Subcutaneous abdominal adipose tissue (tissue), 5 donors: ENCODE results near the gene DLG2.
"Not testable (repeated sequence)": the region's sequence is repeated elsewhere in the genome, so short reads cannot be mapped to it uniquely, and the experiment has no call there.

ENCODE experiments used
- H3K27ac ChIP-seq: one replicate; pipeline ENCODE4 v1.7.0; 2013; ENCODE audit warnings: low read depth, mild to moderate bottlenecking, inconsistent platforms, low read length, moderate library complexity
- H3K27me3 ChIP-seq, 5 donors: one replicate each; pipeline ENCODE4 v1.7.0; 2013; ENCODE audit warnings: low read length in 5 of 5, inconsistent platforms in 1 of 5; ENCODE audit not compliant: control insufficient read depth in 5 of 5, insufficient read depth in 4 of 5
- H3K36me3 ChIP-seq, 5 donors: one replicate each; pipeline ENCODE4 v1.7.0; 2013; ENCODE audit warnings: low read length in 5 of 5; ENCODE audit not compliant: control insufficient read depth in 5 of 5, insufficient read depth in 5 of 5
- H3K4me1 ChIP-seq, 5 donors: one replicate each; pipeline ENCODE4 v1.7.0; 2013; ENCODE audit warnings: low read length in 5 of 5, mild to moderate bottlenecking in 3 of 5, moderate library complexity in 1 of 5; ENCODE audit not compliant: control insufficient read depth in 5 of 5, insufficient read depth in 5 of 5
- H3K4me3 ChIP-seq, 5 donors: one replicate each; pipeline ENCODE4 v1.7.0; 2013; ENCODE audit warnings: low read length in 5 of 5, low read depth in 1 of 5
- H3K9ac ChIP-seq, 5 donors: one replicate each; pipeline ENCODE4 v1.7.0; 2013; ENCODE audit warnings: low read length in 5 of 5, mild to moderate bottlenecking in 4 of 5, moderate library complexity in 3 of 5
- H3K9me3 ChIP-seq, 5 donors: one replicate each; pipeline ENCODE4 v1.7.0; 2013; ENCODE audit warnings: low read length in 5 of 5; ENCODE audit not compliant: control insufficient read depth in 5 of 5
- donor health status: healthy.
- donor health status: healthy.
- donor health status: healthy.
- donor health status: healthy.
- donor health status: healthy.

The DLG2 gene

GRCh38 chr11:85647078-85647477 lies 19.9 kb upstream of the DLG2 start:
- Histone ChIP-seq H3K27me3 (peaks cover 0 to 3% (median 2%) of the 10 kb centered on the region in 5 donors), H3K4me3 (peak overlapping the region; percentile 83 to 99 (median 97)), H3K36me3 (peaks cover 0 to 6% (median 3%) of the 10 kb centered on the region in 5 donors), H3K9ac (peak overlapping the region; percentile 85 to 97 (median 89)), H3K9me3 (no peaks in the 10 kb centered on the region), H3K4me1 (peaks cover 0 to 20% (median 16%) of the 10 kb centered on the region in 5 donors), H3K27ac (peak overlapping the region; percentile 75)

DNA sequence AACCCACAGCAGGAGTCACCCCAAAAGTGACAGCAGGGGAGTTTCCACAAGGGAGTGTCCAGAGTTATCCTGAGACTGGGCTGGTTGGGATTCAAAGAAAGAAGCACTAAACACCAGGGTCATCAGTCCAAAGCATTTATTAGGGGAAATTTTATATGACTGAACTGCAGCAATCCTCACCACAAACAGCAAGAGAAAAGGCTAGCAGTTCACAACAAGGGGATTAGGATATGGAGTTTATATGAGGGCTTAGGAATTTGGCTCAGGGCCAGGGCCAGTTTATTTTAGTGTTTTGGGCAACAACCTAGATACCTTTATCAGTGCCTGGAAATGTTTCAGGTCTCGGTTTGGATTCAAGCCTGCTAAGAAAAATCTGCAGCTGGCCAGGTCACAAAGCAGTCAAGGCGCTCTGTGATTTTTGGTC lies 16.1 kb upstream of the DLG2 start:
- Histone ChIP-seq H3K27ac (no peak overlapping the region), H3K4me3 (no peak overlapping the region), H3K36me3 (peaks cover 0 to 3% (median 0%) of the 10 kb centered on the region in 5 donors), H3K9ac (no peak overlapping the region), H3K4me1 (peaks cover 0 to 11% (median 9%) of the 10 kb centered on the region in 5 donors), H3K27me3 (peaks cover 0 to 3% (median 2%) of the 10 kb centered on the region in 5 donors), H3K9me3 (no peaks in the 10 kb centered on the region)

DNA sequence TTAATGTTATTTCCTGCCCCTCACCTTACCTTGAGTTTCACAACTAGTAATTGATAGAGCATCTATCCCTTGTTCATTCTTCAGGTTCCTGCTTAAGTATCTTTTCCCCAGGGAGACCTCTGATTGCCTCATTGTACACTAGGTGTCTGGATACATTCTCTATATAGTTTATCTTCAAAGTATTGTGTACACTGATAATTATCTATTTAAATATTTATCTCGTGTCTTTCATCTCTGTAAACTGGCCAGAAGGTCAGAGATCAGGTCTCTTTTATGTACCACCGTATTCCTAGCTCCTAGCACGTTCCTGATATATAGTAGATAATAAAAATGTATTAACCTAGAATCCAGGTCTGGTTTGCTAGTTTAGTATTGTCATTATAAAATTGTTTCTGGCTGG lies 7.6 kb upstream of the DLG2 start:
- no peak overlapping the region for H3K27ac ChIP-seq
- no peaks in the 10 kb centered on the region for H3K9me3 ChIP-seq
- peaks cover 0 to 4% (median 3%) of the 10 kb centered on the region in 5 donors for H3K4me1 ChIP-seq
- no peak overlapping the region for H3K4me3 ChIP-seq
- no peak overlapping the region for H3K9ac ChIP-seq
- H3K36me3 ChIP-seq: peaks cover 19 to 38% (median 28%) of the 10 kb centered on the region in 5 donors
- H3K27me3 ChIP-seq: no peaks in the 10 kb centered on the region

DNA sequence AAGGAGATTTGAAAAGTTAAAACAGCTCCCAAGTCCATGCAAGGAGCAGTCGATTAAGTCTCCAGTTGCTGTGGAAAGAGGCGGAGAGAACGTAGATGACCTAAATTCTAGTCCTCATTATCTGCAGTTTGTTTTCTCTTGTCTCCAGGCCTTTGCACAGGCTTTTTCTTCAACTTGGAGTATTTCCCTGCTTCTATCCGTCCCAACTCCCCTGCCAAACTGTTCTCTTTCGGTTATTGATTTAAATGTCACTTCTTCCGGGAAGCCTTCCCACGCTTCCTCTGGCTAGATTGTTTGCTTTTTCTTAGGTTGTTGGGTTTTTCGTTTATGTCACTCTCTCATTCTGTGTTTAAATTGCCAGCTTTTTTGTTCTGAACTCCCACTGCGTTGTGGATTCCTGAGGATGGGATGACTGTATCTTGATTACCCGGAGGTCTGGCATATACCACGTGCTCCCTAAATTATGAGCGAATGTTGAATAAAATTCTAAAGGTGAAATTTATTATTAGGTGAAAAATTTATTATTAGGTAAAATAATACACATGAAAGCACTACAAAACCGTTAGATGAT lies 1.7 kb upstream of the DLG2 start:
- H3K36me3 ChIP-seq: peaks cover 0 to 9% (median 3%) of the 10 kb centered on the region in 5 donors
- H3K4me3 ChIP-seq: peak overlapping the region; percentile 93 to 98 (median 96)
- H3K27ac ChIP-seq: peak overlapping the region; percentile 96
- H3K27me3 ChIP-seq: no peaks in the 10 kb centered on the region
- peak overlapping the region; percentile 10 to 96 (median 82) for H3K9ac ChIP-seq
- peaks cover 3 to 29% (median 20%) of the 10 kb centered on the region in 5 donors for H3K4me1 ChIP-seq
- no peaks in the 10 kb centered on the region for H3K9me3 ChIP-seq

DNA sequence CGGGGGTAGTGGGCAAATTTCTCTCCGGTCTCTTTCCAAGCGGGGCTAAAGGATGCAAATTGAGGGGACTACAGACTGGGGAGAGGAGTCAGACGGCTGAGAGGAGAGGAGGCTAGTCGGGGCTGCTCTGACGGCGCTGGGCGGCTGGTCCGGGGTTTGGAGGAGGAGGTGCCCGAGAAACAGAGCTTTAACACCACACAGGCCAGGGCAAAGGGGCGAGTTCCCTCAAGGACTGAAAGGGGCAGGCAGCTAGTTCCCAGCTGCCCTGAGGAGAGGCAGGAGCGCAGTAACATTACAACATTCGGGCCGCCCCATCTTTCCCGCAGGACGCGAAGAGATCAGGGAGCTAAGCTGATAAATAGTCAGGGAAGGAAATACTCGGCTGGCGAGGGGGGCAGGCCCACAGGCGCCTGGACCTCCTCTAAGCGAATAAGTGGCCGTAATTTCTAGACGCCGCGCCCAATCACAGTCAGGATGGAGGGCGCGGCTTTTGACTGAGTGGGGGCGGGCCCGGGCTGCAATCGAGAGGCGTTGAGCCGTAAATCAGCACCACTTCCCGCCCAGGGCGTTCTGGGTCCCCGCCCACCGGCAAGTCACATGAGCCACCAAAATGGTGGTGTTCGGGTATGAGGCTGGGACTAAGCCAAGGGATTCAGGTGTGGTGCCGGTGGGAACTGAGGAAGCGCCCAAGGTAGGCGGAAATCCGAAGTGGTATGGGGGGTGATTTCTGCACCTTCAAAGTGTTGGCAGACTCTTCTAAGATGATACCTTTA lies 1.0 kb upstream of the DLG2 start, which contains the start of gene TMEM126B:
TMEM126B (plus strand) TSS at position 596 of the 773 bp plus-strand sequence; CDS start at position 611, 15 bp downstream.
- Histone ChIP-seq H3K36me3 (peaks cover 0 to 8% (median 3%) of the 10 kb centered on the region in 5 donors), H3K27me3 (no peaks in the 10 kb centered on the region), H3K4me3 (peak within 1 kb of the TSS; percentile 93 to 98 (median 96)), H3K4me1 (peaks cover 3 to 29% (median 20%) of the 10 kb centered on the region in 5 donors), H3K9me3 (no peaks in the 10 kb centered on the region), H3K27ac (peak within 1 kb of the TSS; percentile 96), H3K9ac (peak within 1 kb of the TSS; percentile 88 to 96 (median 92))

DNA sequence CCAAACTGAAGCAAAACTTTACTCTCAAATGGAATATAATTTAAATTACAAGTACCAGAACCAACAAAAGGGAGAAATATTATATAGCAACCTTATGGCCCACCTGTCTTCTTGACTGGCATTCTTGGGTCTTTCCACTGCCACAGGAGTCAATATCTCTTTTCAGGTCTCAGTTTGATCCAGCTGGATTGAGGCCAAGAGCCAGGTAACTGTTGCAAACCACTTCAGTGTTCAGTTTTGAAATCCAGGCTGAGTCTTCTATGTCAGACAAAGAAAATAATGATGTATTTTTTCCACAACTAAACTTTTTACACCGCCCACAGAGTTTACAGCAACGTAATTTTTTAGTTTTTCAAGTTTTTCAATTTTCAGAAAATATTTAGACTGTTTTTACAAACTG lies 648 bp downstream of the DLG2 start:
- Histone ChIP-seq H3K27ac (peak overlapping the region; percentile 96), H3K4me1 (peaks cover 3 to 29% (median 20%) of the 10 kb centered on the region in 5 donors), H3K9me3 (no peaks in the 10 kb centered on the region), H3K4me3 (peak overlapping the region in 3 of 5 donors; percentile 14 to 98 (median 93)), H3K36me3 (peaks cover 0 to 8% (median under 1%) of the 10 kb centered on the region in 5 donors), H3K9ac (peak overlapping the region in 3 of 5 donors; percentile 91 to 95 (median 92)), H3K27me3 (no peaks in the 10 kb centered on the region)

GRCh38 chr11:85620256-85620655 lies 6.9 kb downstream of the DLG2 start:
- no peak overlapping the region for H3K4me3 ChIP-seq
- no peaks in the 10 kb centered on the region for H3K9me3 ChIP-seq
- no peaks in the 10 kb centered on the region for H3K4me1 ChIP-seq
- no peak overlapping the region for H3K9ac ChIP-seq
- no peak overlapping the region for H3K27ac ChIP-seq
- no peaks in the 10 kb centered on the region for H3K36me3 ChIP-seq
- H3K27me3 ChIP-seq: no peaks in the 10 kb centered on the region

DNA sequence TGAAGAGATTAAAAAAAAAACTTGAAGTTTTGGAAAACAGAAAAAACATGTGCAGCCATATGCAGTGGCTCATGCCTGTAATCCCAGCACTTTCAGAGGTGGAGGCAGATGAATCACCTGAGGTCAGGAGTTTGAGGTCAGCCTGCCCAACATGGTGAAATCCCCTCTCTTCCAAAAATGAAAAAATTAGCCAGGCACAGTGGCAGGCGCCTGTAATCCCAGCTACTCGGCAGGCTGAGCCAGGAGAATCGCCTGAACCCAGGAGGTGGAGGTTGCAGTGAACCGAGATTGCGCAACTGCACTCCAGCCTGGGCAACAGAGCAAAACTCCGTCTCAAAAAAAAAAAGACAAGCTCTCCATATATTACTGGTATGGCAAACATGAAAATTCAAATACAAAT lies 7.6 kb downstream of the DLG2 start:
- no peaks in the 10 kb centered on the region for H3K27me3 ChIP-seq

GRCh38 chr11:85611643-85612042 lies 15.5 kb downstream of the DLG2 start:
- not testable (repeated sequence) for H3K9ac ChIP-seq, H3K4me3 ChIP-seq, H3K27me3 ChIP-seq, H3K36me3 ChIP-seq, H3K27ac ChIP-seq, H3K9me3 ChIP-seq, H3K4me1 ChIP-seq

More for the DNA sequence above, 7.6 kb downstream of the DLG2 start:
- Histone ChIP-seq H3K4me1 (no peaks in the 10 kb centered on the region), H3K4me3 (no peak overlapping the region), H3K9me3 (no peaks in the 10 kb centered on the region), H3K36me3 (no peaks in the 10 kb centered on the region), H3K9ac (no peak overlapping the region), H3K27ac (no peak overlapping the region)

DNA sequence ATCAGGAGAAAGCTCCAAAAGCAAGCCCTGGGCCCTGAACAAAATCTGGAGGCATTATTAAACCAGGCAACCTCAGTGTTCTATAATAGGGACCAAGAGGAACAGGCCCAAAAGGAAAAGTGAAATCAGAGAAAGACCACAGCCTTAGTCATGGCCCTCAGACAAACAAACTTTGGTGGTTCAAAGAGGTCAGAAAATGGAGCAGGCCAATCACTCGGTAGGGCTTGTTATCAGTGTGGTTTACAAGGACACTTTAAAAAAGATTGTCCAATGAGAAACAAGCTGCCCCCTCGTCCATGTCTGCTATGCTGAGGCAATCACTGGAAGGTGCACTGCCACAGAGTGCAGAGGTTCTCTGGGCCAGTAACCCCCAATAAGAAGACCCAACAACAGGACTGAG lies 17.9 kb downstream of the DLG2 start:
- H3K4me1 ChIP-seq, H3K27me3 ChIP-seq, H3K4me3 ChIP-seq, H3K9ac ChIP-seq, H3K9me3 ChIP-seq, H3K27ac ChIP-seq, H3K36me3 ChIP-seq: not testable (repeated sequence)
